ENCODE data around the gene DPEP2NB. TPM values are rescaled to one million over a fixed set of nuclear protein-coding genes. Genes with fewer than 3 reads are reported as not detected.
A peak's percentile ranks its signal among the peaks of the same experiment; 100 is the strongest.
"Not testable (repeated sequence)": the region's sequence is repeated elsewhere in the genome, so short reads cannot be mapped to it uniquely, and the experiment has no call there.

The DPEP2NB gene
- total RNA-seq, 1 donor from 2014 or later, result not detected

DNA sequence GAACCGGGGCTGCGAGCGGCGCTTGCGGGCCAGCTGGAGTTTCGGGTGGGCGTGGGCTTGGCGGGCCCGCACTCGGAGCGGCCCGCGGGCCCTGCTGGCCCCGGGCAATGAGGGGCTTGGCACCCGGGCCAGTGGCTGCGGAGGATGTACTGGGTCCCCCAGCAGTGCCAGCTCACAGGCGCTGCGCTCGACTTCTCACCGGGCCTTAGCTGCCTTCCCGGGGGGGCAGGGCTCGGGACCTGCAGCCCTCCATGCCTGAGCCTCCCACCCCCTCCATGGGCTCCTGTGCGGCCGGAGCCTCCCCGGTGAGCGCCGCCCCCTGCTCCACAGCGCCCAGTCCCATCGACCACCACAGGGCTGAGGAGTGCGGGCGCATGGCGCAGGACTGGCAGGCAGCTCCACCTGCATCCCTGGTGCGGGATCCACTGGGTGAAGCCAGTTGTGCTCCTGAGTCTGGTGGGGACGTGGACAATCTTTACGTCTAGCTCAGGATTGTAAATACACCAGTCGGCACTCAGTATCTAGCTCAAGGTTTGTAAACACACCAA is 17.4 kb downstream of the DPEP2NB start:
- not testable (repeated sequence) for H3K27me3 ChIP-seq (ENCODE audit: control insufficient read depth, insufficient read depth, low read length); H3K36me3 ChIP-seq (ENCODE audit: control insufficient read depth, insufficient read depth, low read length); DNase-seq (ENCODE audit: low read depth); H3K4me3 ChIP-seq (ENCODE audit: low read depth, low read length)

GRCh38 chr16:67996666-67997065 is 19.0 kb downstream of the DPEP2NB start:
- no peak for DNase-seq (ENCODE audit: low read depth)
- H3K36me3 ChIP-seq (ENCODE audit: control insufficient read depth, insufficient read depth, low read length), result no peaks in the 10 kb centered on the region
- peaks cover 3% of the 10 kb centered on the region for H3K27me3 ChIP-seq (ENCODE audit: control insufficient read depth, insufficient read depth, low read length)
- no peak overlapping the region for H3K4me3 ChIP-seq (ENCODE audit: low read depth, low read length)
- no peak for TF ChIP-seq CTCF (IDR thresholded peaks at IDR 0.05; ENCODE audit: insufficient read depth, low read length, poor library complexity, severe bottlenecking)

DNA sequence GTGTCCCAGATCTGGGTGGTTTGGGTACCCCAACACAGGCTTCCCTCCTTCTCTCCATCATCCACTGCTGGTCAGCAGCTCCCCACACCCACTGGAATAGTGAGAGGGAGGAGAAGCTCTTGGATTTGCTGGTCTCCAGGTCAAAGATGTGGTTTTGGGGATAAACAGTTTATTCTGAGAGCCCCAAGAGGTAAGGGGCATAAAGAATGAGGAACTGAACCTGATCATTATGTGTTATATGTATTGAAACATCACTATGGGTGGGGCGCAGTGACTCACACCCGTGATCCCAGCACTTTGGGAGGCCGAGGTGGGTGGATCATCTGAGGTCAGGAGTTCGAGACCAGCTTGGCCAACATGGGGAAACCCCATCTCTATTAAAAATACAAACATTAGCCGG is 20.3 kb downstream of the DPEP2NB start:
- no peak for TF ChIP-seq CTCF (IDR thresholded peaks at IDR 0.05; ENCODE audit: insufficient read depth, low read length, poor library complexity, severe bottlenecking)
- no peaks in the 10 kb centered on the region for H3K36me3 ChIP-seq (ENCODE audit: control insufficient read depth, insufficient read depth, low read length)
- DNase-seq (ENCODE audit: low read depth), result no peak
- no peak overlapping the region for H3K4me3 ChIP-seq (ENCODE audit: low read depth, low read length)
- H3K27me3 ChIP-seq (ENCODE audit: control insufficient read depth, insufficient read depth, low read length), result peaks cover 3% of the 10 kb centered on the region

- not testable (repeated sequence) for DNase-seq (ENCODE audit: low read depth); H3K4me3 ChIP-seq (ENCODE audit: low read depth, low read length); H3K27me3 ChIP-seq (ENCODE audit: control insufficient read depth, insufficient read depth, low read length); H3K36me3 ChIP-seq (ENCODE audit: control insufficient read depth, insufficient read depth, low read length)
These were observed 21.7 kb downstream of the DPEP2NB start for GRCh38 chr16:67994040-67994408.

GRCh38 chr16:67993207-67994039 is 22.3 kb downstream of the DPEP2NB start:
- H3K27me3 ChIP-seq (ENCODE audit: control insufficient read depth, insufficient read depth, low read length), result peaks cover 3% of the 10 kb centered on the region
- no peak overlapping the region for H3K4me3 ChIP-seq (ENCODE audit: low read depth, low read length)
- DNase-seq (ENCODE audit: low read depth), result no peak
- TF ChIP-seq CTCF (IDR thresholded peaks at IDR 0.05; ENCODE audit: insufficient read depth, low read length, poor library complexity, severe bottlenecking), result peak; percentile 83
- no peaks in the 10 kb centered on the region for H3K36me3 ChIP-seq (ENCODE audit: control insufficient read depth, insufficient read depth, low read length)

DNA sequence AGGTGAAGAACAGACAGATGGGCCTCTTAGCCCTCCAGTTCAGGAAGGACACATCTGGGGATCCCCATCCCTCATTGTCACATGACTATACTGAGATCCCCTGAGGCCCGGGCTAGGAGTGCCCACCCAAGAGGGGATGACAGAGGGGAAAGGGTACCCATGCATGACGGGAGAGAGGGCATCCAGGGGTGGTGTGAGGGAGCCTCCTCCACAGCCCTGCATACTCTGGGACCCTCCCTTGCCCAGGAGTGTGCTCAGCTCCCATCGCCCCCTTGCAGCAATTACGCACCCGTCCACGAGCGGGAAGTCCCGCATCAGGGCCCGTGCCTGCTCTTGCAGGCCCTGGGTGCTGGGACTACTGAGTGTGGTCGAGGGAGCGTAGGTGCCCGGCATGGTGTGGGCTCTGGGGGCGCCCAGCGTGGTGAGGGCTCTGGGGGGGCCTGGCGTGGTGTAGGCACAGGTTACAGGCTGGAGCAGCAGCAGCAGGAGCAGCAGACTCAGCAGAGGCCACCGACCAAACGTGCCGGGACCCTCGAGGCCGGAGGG is 23.0 kb downstream of the DPEP2NB start:
- H3K4me3 ChIP-seq (ENCODE audit: low read depth, low read length), result no peak overlapping the region
- DNase-seq (ENCODE audit: low read depth), result no peak
- H3K36me3 ChIP-seq (ENCODE audit: control insufficient read depth, insufficient read depth, low read length), result no peaks in the 10 kb centered on the region
- peaks cover 3% of the 10 kb centered on the region for H3K27me3 ChIP-seq (ENCODE audit: control insufficient read depth, insufficient read depth, low read length)
- no peak for TF ChIP-seq CTCF (IDR thresholded peaks at IDR 0.05; ENCODE audit: insufficient read depth, low read length, poor library complexity, severe bottlenecking)

Measured in kidney epithelial cell (primary cell).